Smooth muscle cell (in vitro differentiated cells): ENCODE results near the gene NTRK1. TPM values are rescaled to one million over a fixed set of nuclear protein-coding genes. Genes with fewer than 3 reads are reported as not detected.

ENCODE experiments used
- DNase-seq: peaks from one replicate; lab custom pipeline; 2025; ENCODE audit not compliant: unreplicated experiment; lab: John Stamatoyannopoulos, UW
- H2AFZ ChIP-seq: fragments of 200-600 bp; sonication (generic); 2 replicates; pipeline ENCODE4 v1.6.0; 2016; ENCODE audit warnings: antibody characterized with exemption, low read depth, mild to moderate bottlenecking
- H3F3A ChIP-seq: fragments of 200-600 bp; sonication (generic); 2 replicates; pipeline ENCODE4 v1.6.0; 2017; ENCODE audit warnings: antibody characterized with exemption, low read depth
- H3K27ac ChIP-seq: fragments of 200-600 bp; sonication (generic); 2 replicates; pipeline ENCODE4 v1.5.1; 2016; ENCODE audit warnings: low read depth, mild to moderate bottlenecking
- H3K27me3 ChIP-seq: fragments of 200-600 bp; sonication (generic); 2 replicates; pipeline ENCODE4 v1.6.1; 2016; ENCODE audit warnings: low read depth, mild to moderate bottlenecking
- H3K36me3 ChIP-seq: fragments of 200-600 bp; sonication (generic); 2 replicates; pipeline ENCODE4 v1.5.1; 2016; ENCODE audit warnings: low read depth
- H3K4me1 ChIP-seq: fragments of 200-600 bp; sonication (generic); 2 replicates; pipeline ENCODE4 v1.5.1; 2016; ENCODE audit warnings: low read depth
- H3K4me2 ChIP-seq: fragments of 200-600 bp; sonication (generic); 2 replicates; pipeline ENCODE4 v1.6.0; 2016; ENCODE audit warnings: mild to moderate bottlenecking
- H3K4me3 ChIP-seq: fragments of 200-600 bp; sonication (generic); 2 replicates; pipeline ENCODE4 v1.5.1; 2016; ENCODE audit warnings: mild to moderate bottlenecking
- H3K79me2 ChIP-seq: fragments of 200-600 bp; sonication (generic); 2 replicates; pipeline ENCODE4 v1.6.0; 2016; ENCODE audit warnings: low read depth, mild to moderate bottlenecking
- H3K9ac ChIP-seq: fragments of 200-600 bp; sonication (generic); 2 replicates; pipeline ENCODE4 v1.6.0; 2016; ENCODE audit warnings: low read depth
- H3K9me3 ChIP-seq: fragments of 200-600 bp; sonication (generic); replicated peaks from 2 replicates; pipeline ENCODE4 v1.5.1; 2016; ENCODE audit warnings: low read depth
- H4K20me1 ChIP-seq: fragments of 200-600 bp; sonication (generic); 2 replicates; pipeline ENCODE4 v1.6.0; 2016; ENCODE audit warnings: low read depth
- CTCF ChIP-seq: fragments of 200-600 bp; sonication (generic); IDR thresholded peaks from 2 replicates; pipeline ENCODE4 v1.5.1; 2017; ENCODE audit warnings: borderline replicate concordance, mild to moderate bottlenecking, antibody characterized with exemption; ENCODE audit not compliant: insufficient read depth, poor library complexity, severe bottlenecking
- WGBS: methylation state at CpG from one replicate; pipeline ENCODE4 v1.1.7; 2016; ENCODE audit warnings: low lambda C conversion rate; 5-methylcytosine and 5-hydroxymethylcytosine counted together
- polyA plus RNA-seq: library from polyadenylated mRNA; unstranded; fragments of >200 nt; fragmentation: Nextera tagmentation; extraction: Ambion mirVana; gene quantifications from 2 replicates; pipeline ENCODE4 v1.2.1, GENCODE V29; 2016
- total RNA-seq: library from RNA; depleted of rRNA; stranded (reverse); fragments of >200 nt; gene quantifications from 2 replicates; pipeline ENCODE4 v1.2.3, GENCODE V29; 2014

NTRK1 gene
- total and polyA plus RNA-seq, 2 experiments from 2014 or later = 0.85 to 3.6 TPM

- no peak for DNase-seq
- Histone ChIP-seq H4K20me1 (no peaks in the 10 kb centered on the region), H3K9ac (no peak overlapping the region), H3K4me1 (peaks cover 5% of the 10 kb centered on the region), H3K27ac (no peak overlapping the region), H3K9me3 (no peaks in the 10 kb centered on the region), H3K4me3 (no peak overlapping the region), H3F3A (no peaks in the 10 kb centered on the region), H3K4me2 (no peak overlapping the region), H3K36me3 (no peaks in the 10 kb centered on the region), H2AFZ (no peak overlapping the region), H3K27me3 (peaks cover 38% of the 10 kb centered on the region), H3K79me2 (no peaks in the 10 kb centered on the region)
- no peak for TF ChIP-seq CTCF
- 46% methylated on average over 9 of the region's 9 CpGs for WGBS
Observed at GRCh38 chr1:156839426-156840109, 21.1 kb upstream of the NTRK1 start.

GRCh38 chr1:156840186-156840897 is 20.3 kb upstream of the NTRK1 start:
- H4K20me1 ChIP-seq = no peaks in the 10 kb centered on the region
- peaks cover 38% of the 10 kb centered on the region for H3K27me3 ChIP-seq
- H3K9me3 ChIP-seq = no peaks in the 10 kb centered on the region
- no peak for TF ChIP-seq CTCF
- peaks cover 10% of the 10 kb centered on the region for H3K4me1 ChIP-seq
- H3K36me3 ChIP-seq = no peaks in the 10 kb centered on the region
- H3K4me3 ChIP-seq = no peak overlapping the region
- H3K4me2 ChIP-seq = no peak overlapping the region
- H3K79me2 ChIP-seq = no peaks in the 10 kb centered on the region
- WGBS = 58% methylated on average over 8 of the region's 8 CpGs
- no peaks in the 10 kb centered on the region for H3F3A ChIP-seq
- H3K27ac ChIP-seq = no peak overlapping the region
- DNase-seq = no peak
- H2AFZ ChIP-seq = no peak overlapping the region
- no peak overlapping the region for H3K9ac ChIP-seq

GRCh38 chr1:156840898-156841279 is 19.8 kb upstream of the NTRK1 start:
- no peak for DNase-seq
- TF ChIP-seq CTCF = no peak
- no peak overlapping the region for H3K4me2 ChIP-seq
- H4K20me1 ChIP-seq = no peaks in the 10 kb centered on the region
- no peaks in the 10 kb centered on the region for H3K36me3 ChIP-seq
- no peak overlapping the region for H3K27ac ChIP-seq
- H3K9me3 ChIP-seq = no peaks in the 10 kb centered on the region
- H3K9ac ChIP-seq = no peak overlapping the region
- no peaks in the 10 kb centered on the region for H3K79me2 ChIP-seq
- H3F3A ChIP-seq = no peaks in the 10 kb centered on the region
- no peak overlapping the region for H2AFZ ChIP-seq
- 85% methylated on average over 14 of the region's 14 CpGs for WGBS
- peaks cover 40% of the 10 kb centered on the region for H3K27me3 ChIP-seq
- peaks cover 10% of the 10 kb centered on the region for H3K4me1 ChIP-seq
- H3K4me3 ChIP-seq = no peak overlapping the region
